NCI-H446 treated with DMSO at 0.1 percent for 48 hours (cell line): ENCODE results near the gene RPL3.

ENCODE experiments used
- DNase-seq: peaks from one replicate; lab custom pipeline; 2025; lab: John Stamatoyannopoulos, UW

Gene RPL3

GRCh38 chr22:39299829-39300178, 19.6 kb downstream of the RPL3 start:
- DNase-seq, result no peak

GRCh38 chr22:39298241-39298987, 21.0 kb downstream of the RPL3 start:
- no peak for DNase-seq

GRCh38 chr22:39297490-39298240, 21.8 kb downstream of the RPL3 start:
- no peak for DNase-seq

GRCh38 chr22:39296981-39297489, 22.4 kb downstream of the RPL3 start:
- DNase-seq, result no peak

GRCh38 chr22:39296535-39296934, 22.9 kb downstream of the RPL3 start:
- DNase-seq, result no peak

DNA sequence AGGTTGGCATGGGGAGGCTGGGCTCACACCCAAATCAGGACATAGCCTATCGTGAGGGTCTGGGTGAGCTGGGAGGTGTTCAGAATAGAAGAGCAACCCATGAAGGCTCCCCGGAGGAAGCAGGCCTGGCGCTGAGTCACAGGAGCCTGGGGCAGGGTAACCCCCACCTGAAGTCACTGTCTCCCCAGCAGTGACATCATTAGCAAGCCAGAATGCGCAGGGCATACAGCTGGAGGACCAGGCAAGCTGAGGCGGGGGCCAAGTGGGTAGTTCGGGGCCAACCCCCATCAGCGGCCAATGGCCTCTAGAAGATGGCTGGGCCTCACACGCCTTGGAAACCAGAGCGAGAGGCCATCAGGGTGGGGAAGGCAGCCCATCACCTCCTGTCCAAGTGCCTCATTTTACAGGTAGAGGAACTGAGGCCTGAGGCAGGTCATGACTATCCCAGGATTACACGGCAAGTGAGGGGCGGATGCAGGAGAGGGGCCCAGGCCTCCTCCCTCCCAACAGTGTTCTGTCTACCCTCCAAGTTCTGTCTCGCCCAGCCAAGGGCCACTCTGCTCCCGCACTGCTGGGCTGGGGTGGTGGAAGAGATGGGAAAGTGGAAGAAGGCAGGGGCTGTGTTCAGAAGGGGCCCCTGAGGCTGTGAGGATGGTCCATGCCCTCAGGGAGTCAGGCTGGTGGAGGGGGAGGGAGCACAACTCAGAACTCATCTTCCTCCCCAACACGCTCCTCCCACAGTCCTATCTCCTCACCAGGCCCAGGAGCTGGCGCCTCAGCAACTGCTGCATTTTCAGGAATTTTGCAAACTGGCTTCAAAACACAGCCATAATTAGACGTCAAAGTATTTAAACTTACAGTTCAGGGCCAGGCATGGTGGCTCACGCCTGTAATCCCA, 24.6 kb downstream of the RPL3 start:
- DNase-seq, result no peak

DNA sequence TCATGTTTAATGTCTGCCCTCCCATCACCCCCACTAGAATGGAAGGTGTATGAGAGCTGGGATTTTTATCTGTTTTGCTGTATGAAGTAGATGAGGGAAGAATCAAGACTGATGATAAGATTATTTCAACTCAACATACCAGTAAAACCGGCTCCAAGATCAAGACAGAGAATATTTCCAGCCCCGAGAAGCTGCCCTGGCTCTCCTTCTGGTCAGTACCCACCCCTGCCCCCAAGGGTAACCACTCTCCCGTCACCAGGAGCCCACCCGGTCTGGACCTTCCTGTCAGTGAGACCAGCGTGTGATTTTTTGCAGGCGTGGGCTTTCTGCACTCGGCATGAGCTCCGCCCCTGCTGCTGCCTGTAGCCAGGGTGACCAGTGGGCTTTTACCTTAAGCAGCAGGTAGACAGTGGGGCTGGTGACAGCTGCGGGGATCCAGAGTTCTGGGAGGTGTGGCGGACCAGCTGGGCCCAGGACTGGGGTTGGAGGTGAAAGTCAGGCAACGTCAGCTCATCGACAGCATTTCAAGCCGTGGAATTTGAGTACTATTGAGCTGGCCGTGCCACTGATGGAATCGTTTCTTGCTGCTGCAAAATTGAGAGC, 25.6 kb downstream of the RPL3 start:
- DNase-seq, result no peak

DNA sequence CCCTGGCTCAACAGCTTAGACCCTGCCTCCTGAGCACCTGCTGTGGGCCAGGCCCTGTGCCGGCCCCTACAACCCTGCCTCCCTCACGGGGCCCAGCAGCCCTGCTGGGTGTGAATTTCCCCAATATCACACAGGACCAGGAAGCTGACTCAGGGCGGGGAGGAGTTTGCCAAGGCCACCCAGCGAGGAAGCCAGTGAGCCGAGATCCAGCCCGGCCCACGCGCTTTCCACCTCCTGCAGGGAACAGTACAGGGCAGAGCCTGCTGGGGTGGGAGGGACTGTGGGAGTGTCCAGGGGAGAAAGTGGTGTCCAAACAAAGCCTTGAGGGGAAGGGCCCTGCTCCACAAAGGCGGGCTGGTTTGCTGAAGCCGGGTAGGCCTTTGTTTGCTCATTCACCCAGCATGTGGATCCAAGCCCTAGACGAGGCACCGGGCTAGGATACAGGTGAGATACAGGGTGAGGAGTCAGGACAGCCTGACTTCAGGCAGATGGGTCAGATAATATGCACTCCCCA, 26.8 kb downstream of the RPL3 start:
- no peak for DNase-seq

DNA sequence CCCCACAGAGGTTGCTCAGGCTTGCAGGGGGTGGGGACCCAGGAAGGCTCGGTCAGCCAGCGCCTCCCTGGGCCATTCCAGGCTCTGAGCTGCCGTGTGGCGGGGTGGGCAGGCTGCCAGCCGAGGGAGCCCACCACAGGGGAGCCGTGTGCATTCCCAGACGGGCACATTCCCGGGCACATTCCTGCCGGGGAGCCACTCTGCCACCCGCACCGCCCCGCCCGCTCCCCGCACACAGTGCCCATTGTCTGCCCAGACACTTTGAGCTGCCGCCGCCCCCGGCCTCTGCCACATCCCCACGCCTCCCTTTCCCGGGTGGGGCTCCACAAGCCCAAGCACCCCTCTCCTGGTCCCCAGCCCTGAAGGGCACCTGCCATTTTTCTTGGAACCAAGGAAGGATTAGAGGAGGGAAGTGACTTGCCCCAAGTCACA, 27.4 kb downstream of the RPL3 start:
- no peak for DNase-seq

DNA sequence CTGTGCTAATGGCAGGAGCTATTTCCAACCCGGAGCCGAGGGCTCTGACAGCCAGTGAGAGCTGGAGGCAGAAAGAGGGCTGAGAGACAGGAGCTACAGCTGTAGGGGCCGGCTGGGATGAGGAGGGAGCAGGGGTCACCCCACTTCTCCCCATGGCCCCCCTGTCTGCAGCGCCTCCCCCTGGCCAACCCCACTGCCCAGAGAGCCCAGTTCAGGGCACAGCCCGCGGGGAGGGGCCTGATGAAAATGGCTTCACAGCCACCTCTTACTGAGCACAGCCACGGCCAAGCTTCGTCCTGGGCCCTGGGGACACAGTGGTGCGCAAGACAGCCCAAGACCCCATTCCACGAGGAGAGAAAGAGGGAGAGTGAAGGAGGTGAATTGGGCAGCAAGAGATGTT, 27.9 kb downstream of the RPL3 start:
- no peak for DNase-seq

- DNase-seq, result no peak
Measured at GRCh38 chr22:39290724-39291161, 28.7 kb downstream of the RPL3 start.

- DNase-seq, result no peak
Measured at GRCh38 chr22:39289975-39290720, 29.3 kb downstream of the RPL3 start.

DNA sequence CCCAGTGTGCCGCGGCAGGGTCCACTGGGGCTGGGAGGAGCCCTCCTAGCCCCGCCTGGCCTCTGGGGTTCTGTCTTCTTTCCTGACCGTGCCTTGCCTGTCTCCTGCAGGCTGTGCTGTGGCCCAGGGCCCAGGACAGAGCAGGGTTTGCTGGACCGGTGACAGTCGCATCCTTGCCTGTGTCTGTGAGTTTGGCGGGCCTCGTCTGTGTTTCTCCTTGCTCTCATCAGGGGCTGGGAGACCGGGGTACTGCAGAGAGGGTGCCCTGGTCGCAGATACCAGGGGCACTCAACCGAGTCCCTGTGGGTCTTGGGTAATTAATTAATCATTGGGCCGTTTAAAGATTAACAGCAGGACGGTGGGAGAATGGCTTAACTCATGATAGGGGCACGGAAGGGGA, 29.9 kb downstream of the RPL3 start:
- no peak for DNase-seq

- DNase-seq, result no peak
Measured at GRCh38 chr22:39288135-39288898, 31.1 kb downstream of the RPL3 start.

DNA sequence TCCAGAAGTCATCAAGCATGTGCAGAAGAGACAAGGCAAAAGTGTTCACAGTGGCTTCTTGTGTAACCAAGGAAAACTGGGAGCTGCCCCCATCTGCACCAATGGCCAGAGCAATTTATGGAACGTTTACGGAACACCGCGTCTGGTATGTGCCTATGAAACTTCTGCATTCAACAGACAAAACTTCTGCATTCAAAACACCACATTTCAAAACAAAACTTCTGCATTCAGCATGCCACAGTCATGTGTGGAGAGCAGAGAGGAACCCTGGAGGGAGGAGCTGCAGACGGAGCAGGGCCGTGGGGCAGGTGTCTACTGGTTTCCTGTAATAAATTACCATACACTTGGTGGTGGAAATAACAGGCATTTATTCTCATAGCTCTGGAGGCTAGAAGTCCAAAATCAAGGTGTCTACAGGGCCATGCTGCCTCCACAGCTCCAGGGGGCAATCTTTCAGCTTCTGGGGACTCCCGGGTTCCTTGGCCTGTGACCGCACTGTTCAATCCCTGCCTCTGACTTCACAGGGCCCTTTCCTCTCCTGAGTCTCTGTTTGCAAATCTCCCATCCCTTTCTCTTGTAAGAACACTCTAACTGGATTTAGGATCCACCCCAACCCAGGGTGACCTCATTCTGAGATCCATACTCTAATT, 32.2 kb downstream of the RPL3 start:
- DNase-seq, result no peak

DNA sequence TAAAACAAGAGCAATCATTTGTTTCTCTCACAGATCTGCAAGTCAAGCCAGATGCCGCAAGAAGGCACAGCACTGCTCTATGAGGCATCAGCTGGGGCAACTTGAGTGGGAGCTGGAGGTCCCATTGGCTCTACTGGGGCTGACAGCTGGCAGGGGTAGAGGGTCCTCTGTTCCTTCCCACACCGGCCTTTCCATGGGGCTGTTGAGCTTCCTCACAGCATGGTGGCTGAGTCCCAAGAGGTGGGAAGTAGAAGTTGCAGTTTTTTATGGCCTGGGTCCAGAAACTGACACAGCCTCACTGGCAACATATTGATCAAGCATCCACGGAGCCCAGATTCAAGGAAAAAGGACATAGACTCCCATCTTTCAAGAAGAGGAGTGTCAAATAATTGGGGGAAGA, 34.4 kb downstream of the RPL3 start:
- DNase-seq, result no peak

DNA sequence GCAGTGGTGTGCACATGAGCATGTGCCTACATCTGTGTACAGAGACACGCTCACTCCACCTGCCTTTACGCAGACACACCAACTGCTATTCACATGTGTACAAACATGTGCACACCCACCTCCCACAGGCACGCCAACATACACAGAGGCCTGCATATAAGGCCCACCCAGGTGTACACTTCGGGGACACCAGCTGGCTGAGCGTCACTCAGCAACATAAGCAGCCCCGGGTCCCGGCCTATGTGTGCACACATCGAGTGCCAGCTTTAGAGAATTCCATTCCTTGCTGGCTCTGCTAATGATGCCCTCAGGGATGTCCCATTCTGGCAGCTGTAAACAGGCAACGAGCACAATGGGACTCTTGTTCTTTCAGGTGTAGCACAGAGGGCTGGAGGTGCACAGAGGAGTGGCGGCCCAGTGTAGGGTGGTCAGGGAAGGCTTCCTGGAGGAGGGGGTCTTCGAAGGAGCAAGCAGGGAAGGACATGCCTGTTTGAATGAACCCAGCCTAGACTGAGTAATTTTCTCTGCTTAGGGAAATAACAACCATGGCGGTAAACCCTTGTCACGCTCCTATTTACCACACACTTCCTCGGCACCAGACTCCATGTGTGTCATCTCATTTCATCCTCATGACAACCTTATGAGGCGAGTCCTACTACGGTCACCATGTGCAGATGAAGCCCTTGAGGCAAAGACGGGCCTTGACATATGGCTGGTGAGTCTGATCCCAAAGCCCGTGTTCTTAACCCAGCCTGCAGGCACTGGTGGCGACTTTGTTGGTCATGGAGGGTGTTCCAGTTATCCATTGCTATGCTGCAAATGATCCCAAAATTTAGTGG, 35.1 kb downstream of the RPL3 start:
- DNase-seq, result no peak

DNA sequence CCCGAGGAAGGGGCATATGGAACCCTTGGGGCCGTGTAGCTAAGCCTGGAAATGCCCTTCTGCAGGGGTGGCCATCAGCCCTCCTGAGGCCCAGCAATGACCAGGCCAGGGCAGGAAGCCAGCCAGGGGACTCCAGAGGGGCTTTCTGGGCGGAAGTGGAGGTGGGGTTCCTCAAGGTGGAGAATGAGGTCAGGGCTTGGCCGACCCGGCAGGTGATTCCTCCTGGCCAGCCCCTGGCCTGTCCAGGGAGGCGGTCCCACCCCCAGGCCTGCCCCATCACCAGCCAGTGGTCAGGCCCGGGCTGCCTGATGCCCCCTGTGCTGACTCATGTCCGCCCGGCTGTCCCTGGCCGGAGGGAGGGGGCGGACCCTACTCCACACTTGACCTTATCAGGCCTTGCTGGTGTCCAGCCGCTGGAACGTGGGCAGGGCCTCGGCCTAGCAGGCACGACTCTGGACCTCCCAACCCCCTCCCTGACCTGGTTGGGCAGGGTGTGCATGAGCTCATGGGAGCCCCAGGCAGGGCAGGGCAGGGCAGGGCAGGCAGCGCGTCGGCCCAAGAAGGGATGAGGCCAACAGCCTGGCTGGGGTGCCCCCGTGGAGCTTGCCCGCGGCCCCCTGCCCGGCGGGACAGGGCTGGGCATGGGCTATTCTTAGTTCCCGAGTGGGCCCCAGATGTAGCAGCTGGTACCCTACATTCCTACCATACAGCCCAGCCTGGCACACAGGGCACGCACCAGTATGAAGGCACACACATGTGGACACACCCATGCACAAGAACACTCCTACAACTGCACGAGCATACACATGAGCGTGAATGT, 35.9 kb downstream of the RPL3 start:
- no peak for DNase-seq
